ENCODE results near the gene TMEM208.

TMEM208 gene

GRCh38 chr16:67209565-67209964 lies 17.4 kb upstream of the TMEM208 start:
- Mint-ChIP-seq H3K27ac (no peak overlapping the region), H3K4me1 (peaks cover 0 to 3% of the 10 kb centered on the region in 2 donors), H3K4me3 (peak overlapping the region in 1 of 2 donors; percentile 7), H3K36me3 (peaks cover 3 to 29% of the 10 kb centered on the region in 2 donors), H3K9me3 (no peaks in the 10 kb centered on the region), H3K27me3 (no peaks in the 10 kb centered on the region)
- DNase-seq (no peak), ATAC-seq (replicated peaks) (no peak)

DNA sequence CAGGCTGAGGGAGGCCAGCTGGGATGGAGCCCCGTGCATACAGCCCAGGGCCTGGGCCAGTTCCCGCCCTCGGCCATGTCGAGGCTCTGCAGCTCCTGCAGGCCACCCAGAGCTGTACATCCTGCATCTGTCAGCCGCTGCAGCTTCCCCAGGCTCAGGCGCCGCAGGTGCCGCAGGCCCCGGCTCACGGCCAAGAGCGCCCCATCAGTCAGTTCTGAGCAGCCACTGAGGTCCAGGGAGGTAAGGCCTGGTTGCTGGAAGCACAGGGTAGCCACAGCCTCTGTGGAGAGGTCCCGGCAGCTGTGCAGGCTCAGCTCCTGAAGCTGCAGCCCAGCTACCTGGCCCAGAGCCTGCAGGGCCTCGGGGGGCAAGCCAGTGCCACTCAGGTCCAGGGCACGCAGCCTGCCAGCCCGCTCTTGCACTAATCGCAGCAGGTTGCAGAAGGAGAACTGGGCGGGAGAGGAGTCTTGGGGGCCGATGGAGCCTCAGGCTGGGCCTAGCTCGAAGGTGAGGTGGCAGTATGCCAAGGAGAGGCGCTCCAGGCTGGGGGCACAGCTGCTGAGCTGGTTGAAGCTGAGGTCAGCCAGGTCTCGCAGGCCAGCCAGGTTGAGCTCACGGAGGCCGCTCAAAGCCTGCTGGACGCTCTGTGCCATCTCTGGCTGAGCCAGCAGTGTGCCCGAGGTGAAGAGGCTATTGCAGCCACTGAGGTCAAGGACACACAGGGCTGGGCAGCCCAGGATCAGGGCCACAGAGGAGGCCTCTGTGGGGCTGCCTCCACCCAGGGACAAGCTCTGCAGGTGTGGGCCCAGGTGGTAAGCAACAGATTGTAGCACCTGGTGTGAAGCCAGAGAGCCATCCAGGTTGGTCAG lies 16.6 kb upstream of the TMEM208 start:
- Mint-ChIP-seq H3K27me3 (no peaks in the 10 kb centered on the region), H3K27ac (no peak overlapping the region), H3K36me3 (peaks cover 3 to 21% of the 10 kb centered on the region in 2 donors), H3K9me3 (no peaks in the 10 kb centered on the region), H3K4me1 (peaks cover 0 to 3% of the 10 kb centered on the region in 2 donors), H3K4me3 (no peak overlapping the region)
- no peak for ATAC-seq (replicated peaks)
- DNase-seq, result no peak

GRCh38 chr16:67211674-67212073 lies 15.3 kb upstream of the TMEM208 start:
- Mint-ChIP-seq H3K4me3 (no peak overlapping the region), H3K4me1 (peaks cover 0 to 1% of the 10 kb centered on the region in 2 donors), H3K9me3 (no peaks in the 10 kb centered on the region), H3K27me3 (no peaks in the 10 kb centered on the region), H3K27ac (no peak overlapping the region), H3K36me3 (peaks cover 0 to 11% of the 10 kb centered on the region in 2 donors)
- DNase-seq (no peak), ATAC-seq (replicated peaks) (no peak)

DNA sequence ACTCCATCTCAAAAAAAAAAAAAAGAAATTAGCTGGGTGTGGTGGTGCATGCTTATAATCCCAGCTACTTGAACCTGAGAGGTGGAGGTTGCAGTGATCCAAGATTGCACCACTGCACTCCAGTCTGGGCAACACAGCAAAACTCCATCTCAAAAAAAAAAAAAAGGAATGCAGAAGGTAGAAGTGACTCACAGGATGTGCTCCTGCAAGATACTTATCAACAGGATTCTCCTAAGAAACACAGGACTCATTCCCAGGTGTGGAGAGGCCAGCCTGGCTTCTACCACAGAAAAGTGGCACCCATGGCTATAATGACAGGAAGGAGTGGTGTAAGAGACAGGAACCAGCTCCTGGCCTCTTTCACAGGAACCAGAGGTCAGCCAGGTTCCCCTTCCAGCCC lies 14.2 kb upstream of the TMEM208 start:
- Mint-ChIP-seq H3K27ac (no peak overlapping the region), H3K27me3 (no peaks in the 10 kb centered on the region), H3K4me1 (peaks cover 0 to 7% of the 10 kb centered on the region in 2 donors), H3K9me3 (no peaks in the 10 kb centered on the region), H3K36me3 (peaks cover 3 to 13% of the 10 kb centered on the region in 2 donors), H3K4me3 (no peak overlapping the region)
- ATAC-seq (replicated peaks) (no peak), DNase-seq (no peak)

DNA sequence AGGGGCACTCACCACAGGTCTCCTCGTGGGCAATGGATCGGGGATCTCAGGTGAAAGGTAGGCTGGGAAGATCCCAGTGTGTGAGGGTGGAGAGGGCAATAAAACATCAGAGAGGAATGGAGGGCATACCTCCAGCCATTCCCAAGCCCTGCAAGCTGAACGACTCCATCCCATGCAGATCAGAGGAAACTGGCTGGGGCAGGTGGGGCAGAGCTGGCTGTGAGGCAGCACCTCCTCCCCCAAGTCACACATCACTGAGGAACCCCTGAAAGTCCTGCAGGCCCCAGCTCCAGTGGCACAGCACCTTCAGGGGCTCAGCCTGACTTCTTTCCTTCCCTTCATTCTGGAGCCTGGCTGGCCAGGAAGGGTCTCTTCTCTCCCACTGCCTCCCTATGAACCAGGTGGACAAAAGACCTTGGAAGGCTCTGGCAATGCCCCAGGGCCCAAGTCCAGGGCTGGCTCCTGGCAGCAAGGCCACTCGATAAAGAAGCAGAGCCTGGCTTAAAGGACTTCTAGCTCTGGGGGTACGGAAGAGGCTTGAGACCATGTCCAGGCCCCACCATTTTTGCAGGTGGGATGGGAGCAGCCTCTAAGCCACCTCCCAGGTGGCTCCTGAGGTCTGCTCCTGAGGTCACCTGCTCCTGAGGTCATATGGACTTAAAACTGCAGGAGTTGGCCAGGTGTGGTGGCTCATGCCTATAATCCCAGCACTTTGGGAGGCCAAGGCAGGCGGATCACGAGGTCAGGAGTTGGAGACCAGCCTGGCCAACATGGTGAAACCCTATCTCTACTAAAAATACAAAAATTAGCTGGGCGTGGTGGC lies 13.5 kb upstream of the TMEM208 start:
- no peak overlapping the region for H3K27ac Mint-ChIP-seq
- no peak for DNase-seq
- H3K36me3 Mint-ChIP-seq, result peaks cover 3 to 14% of the 10 kb centered on the region in 2 donors
- H3K4me3 Mint-ChIP-seq, result no peak overlapping the region
- H3K4me1 Mint-ChIP-seq, result peaks cover 0 to 7% of the 10 kb centered on the region in 2 donors
- H3K9me3 Mint-ChIP-seq, result no peaks in the 10 kb centered on the region
- H3K27me3 Mint-ChIP-seq, result no peaks in the 10 kb centered on the region
- no peak for ATAC-seq (replicated peaks)

- no peak for DNase-seq
- no peak overlapping the region for H3K4me3 Mint-ChIP-seq
- H3K4me1 Mint-ChIP-seq, result peaks cover 0 to 7% of the 10 kb centered on the region in 2 donors
- no peaks in the 10 kb centered on the region for H3K27me3 Mint-ChIP-seq
- H3K36me3 Mint-ChIP-seq, result peaks cover 5 to 14% of the 10 kb centered on the region in 2 donors
- no peak for ATAC-seq (replicated peaks)
- no peaks in the 10 kb centered on the region for H3K9me3 Mint-ChIP-seq
- no peak overlapping the region for H3K27ac Mint-ChIP-seq
These were observed 11.2 kb upstream of the TMEM208 start for GRCh38 chr16:67215706-67216105.

DNA sequence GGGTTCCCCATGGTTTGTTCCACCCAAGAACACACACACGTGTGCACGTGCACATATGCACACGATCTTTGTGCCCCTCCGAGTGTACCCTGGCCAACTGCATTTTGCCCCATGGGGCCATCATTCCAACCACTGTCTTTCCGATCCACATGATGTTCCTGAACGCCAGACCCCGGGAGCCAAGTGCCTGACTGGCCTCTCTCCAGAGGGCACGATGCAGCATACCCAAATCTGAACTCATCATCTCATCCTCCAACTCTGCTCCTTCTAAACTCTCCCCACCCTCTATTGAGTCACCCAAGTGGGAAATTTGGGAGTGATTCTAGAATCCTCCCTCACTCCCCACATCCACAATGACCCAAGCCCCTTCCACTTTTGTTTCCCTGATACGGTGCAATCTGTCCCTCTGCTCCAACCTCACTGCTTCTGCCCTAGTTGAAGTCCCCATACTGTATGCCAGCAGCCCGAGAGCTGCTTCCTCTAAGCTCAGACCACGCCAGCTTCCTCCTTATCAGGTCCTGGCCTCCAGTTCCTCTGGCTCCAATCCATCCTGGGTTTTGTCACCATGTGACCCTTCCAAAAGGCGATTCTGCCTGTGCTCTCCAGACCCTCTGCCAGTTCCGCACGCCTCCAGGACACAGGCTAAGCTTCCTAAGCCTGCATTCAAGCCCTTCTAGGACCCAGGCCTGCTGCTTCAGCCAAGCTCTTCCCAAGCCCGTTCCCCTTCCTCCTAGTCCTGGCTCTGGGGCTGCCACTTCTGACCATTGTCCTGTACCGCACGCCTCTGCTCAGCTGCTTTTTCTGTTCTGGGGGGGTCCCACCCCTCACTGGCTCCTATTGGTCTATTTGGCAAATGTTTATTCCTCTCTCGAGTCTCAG lies 10.1 kb upstream of the TMEM208 start:
- no peaks in the 10 kb centered on the region for H3K9me3 Mint-ChIP-seq
- no peak overlapping the region for H3K4me3 Mint-ChIP-seq
- H3K36me3 Mint-ChIP-seq, result peaks cover 5 to 9% of the 10 kb centered on the region in 2 donors
- H3K4me1 Mint-ChIP-seq, result peaks cover 0 to 7% of the 10 kb centered on the region in 2 donors
- DNase-seq (no peak), ATAC-seq (replicated peaks) (no peak)
- H3K27ac Mint-ChIP-seq, result no peak overlapping the region
- H3K27me3 Mint-ChIP-seq, result no peaks in the 10 kb centered on the region

DNA sequence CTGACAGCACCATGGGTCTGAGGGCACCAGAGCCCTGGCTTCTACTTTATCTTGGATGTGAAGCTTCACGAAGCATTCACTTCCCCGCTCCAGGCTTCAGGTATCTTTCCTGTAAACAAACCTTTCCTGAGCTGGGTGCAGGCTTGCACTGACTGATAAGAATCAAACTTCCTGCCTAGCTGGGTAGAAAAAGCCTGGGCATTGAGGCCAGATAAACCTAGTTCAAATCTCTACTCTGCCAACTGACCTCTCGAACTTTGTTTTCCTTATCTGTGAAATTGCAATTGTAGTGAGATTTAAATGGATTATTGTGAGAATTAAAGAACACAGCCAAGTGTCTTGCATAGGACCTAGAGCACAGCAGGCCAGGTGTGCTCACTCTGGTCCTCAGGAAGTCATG lies 2.9 kb upstream of the TMEM208 start:
- Mint-ChIP-seq H3K36me3 (peaks cover 14 to 24% of the 10 kb centered on the region in 2 donors), H3K4me3 (no peak overlapping the region), H3K4me1 (peaks cover 31 to 34% of the 10 kb centered on the region in 2 donors), H3K27ac (no peak overlapping the region), H3K27me3 (no peaks in the 10 kb centered on the region), H3K9me3 (no peaks in the 10 kb centered on the region)
- ATAC-seq (replicated peaks) (no peak), DNase-seq (no peak)

DNA sequence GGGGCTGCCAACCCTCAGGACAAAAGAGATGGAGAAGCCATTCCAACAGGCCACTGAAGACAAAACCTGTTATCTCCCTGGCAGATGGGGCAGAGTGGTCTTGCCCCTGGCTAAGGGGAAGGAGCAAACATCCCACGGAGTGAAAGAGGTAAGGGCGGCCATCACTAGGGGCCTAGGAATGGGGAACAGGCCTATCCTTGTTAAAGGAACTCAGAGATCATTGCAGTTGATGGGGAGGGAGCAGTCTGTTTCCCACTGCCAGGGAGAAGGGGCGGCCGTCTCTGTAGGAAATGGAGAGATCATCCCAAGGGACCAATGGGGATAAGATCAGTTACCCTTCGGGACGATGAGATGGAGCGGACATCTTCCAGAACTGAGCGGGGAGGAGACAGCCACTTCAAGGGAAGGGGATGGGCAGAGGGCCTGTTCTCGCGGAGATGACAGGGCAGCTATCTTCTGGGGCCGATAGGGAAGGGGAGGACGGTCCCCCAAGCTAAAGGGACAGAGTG lies 581 bp upstream of the TMEM208 start:
- Mint-ChIP-seq H3K9me3 (no peaks in the 10 kb centered on the region), H3K27me3 (no peaks in the 10 kb centered on the region), H3K36me3 (peaks cover 30 to 45% of the 10 kb centered on the region in 2 donors), H3K27ac (peak overlapping the region; percentile 98), H3K4me3 (peak overlapping the region; percentile 92 to 98), H3K4me1 (peaks cover 37 to 39% of the 10 kb centered on the region in 2 donors)
- peak; percentile 2 to 6 for ATAC-seq (replicated peaks)
- DNase-seq, result no peak

GRCh38 chr16:67227567-67227921 lies 614 bp downstream of the TMEM208 start:
- no peaks in the 10 kb centered on the region for H3K9me3 Mint-ChIP-seq
- peak overlapping the region; percentile 92 to 98 for H3K4me3 Mint-ChIP-seq
- H3K27ac Mint-ChIP-seq, result peak overlapping the region; percentile 98
- ATAC-seq (replicated peaks), result no peak
- DNase-seq, result no peak
- H3K4me1 Mint-ChIP-seq, result peaks cover 37 to 39% of the 10 kb centered on the region in 2 donors
- H3K27me3 Mint-ChIP-seq, result no peaks in the 10 kb centered on the region
- H3K36me3 Mint-ChIP-seq, result peaks cover 39 to 56% of the 10 kb centered on the region in 2 donors

DNA sequence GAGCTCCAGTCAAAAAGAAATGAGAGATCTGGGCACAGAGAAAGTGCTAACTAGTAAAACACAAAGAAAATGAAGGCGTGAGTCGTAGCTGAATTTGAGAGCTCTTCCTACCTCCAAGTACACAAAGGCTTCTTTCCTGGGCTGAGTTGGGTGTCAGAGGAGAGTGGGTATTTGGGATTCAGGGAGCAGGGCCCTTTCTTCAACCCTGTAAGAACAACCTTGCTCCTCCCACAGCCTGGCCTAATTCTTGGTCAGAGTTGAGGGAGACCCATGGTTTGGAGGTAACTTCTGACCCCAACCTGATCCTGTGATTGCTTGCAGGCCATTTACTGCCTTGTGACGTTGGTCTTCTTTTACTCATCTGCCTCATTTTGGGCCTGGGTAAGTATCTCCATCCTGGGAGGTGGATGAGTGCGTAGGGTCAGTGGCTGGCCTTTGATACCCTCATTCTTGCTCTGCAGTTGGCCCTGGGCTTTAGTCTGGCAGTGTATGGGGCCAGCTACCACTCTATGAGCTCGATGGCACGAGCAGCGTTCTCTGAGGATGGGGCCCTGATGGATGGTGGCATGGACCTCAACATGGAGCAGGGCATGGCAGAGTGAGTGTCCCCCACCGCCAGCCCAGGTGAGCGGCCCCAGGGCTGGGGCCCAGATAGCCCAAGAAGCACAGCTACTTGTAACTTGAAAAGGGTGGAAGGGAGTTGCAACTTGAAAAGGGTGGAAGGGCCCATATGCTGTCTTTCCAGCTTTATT lies 1.3 kb downstream of the TMEM208 start:
- Mint-ChIP-seq H3K4me3 (peak overlapping the region; percentile 92 to 98), H3K27ac (peak overlapping the region; percentile 98), H3K9me3 (no peaks in the 10 kb centered on the region), H3K27me3 (no peaks in the 10 kb centered on the region), H3K4me1 (peaks cover 37 to 39% of the 10 kb centered on the region in 2 donors), H3K36me3 (peaks cover 39 to 56% of the 10 kb centered on the region in 2 donors)
- ATAC-seq (replicated peaks) (no peak), DNase-seq (no peak)

DNA sequence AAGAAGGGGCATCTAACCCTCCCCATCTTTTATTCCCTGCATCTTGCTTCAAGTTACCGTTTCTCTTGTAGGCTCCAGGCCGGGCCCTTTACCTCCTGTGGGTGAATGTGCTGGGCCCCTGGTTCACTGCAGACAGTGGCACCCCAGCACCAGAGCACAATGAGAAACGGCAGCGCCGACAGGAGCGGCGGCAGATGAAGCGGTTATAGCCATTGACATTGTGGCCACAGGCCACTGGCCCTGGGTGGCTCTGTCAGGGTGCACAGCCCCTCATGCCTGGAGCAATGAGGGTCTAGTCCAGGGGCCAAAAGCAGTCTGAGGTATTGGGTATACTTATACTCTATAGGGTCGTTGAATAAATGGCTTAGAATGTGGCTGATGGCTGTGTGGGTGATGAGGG lies 2.0 kb downstream of the TMEM208 start:
- peaks cover 37 to 39% of the 10 kb centered on the region in 2 donors for H3K4me1 Mint-ChIP-seq
- peak overlapping the region; percentile 34 for H3K27ac Mint-ChIP-seq
- peaks cover 44 to 63% of the 10 kb centered on the region in 2 donors for H3K36me3 Mint-ChIP-seq
- H3K4me3 Mint-ChIP-seq, result peak overlapping the region in 1 of 2 donors; percentile 23
- no peaks in the 10 kb centered on the region for H3K27me3 Mint-ChIP-seq
- DNase-seq (no peak), ATAC-seq (replicated peaks) (no peak)
- no peaks in the 10 kb centered on the region for H3K9me3 Mint-ChIP-seq
